ENCODE measurements around the gene PKLR. TPM values are rescaled to one million over a fixed set of nuclear protein-coding genes. Genes with fewer than 3 reads are reported as not detected.
A peak's percentile ranks its signal among the peaks of the same experiment; 100 is the strongest.

Gene PKLR
- total and polyA plus RNA-seq, 2 donors (not counting 1 experiment from before 2014, with no cell fraction given): not detected

DNA sequence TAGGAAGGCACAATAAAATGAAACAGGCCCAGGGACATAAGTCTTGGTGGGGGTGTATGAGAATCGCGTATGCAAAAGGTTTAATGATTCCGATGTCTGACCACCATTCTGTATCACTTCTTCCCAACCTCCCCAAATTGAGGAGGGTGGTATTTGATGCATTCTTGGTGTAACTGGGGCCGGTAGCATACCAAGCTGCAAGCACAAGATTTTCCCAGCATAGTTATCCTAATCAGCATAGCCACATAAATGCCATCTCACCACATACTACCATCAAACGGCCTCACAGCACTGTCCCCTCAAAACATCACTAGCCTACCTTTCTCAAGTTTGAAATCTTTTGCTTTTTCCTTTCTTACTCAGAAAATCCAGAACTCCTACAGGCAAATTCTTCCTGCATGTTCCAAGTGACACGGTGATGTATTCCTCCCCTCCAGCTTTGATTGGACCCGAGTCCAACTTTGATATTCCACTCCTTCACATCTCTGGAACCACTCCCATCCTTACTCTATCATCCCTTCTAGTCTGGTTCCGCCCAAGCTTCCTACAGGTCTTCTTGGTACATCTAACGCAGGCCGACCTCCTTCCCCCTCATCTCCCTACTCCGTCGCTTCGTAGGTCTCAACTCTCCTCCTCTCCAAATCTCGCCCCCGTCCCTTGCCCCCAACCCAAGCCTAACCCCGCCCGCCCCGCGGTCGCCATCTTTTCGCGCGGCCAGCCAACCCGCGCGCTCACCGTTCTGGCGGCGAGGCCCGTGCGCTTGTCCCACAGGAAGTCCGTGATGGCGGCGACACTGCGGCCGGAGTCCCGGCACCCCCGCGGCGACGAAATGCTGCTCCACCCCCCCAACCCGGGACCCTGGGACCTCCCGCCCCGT is 28.5 kb downstream of the PKLR start:
- Histone ChIP-seq H4K20me1 (ENCODE audit: control insufficient read depth, insufficient read depth, low read length, poor library complexity, severe bottlenecking) (peaks cover 30% of the 10 kb centered on the region), H3K9ac (ENCODE audit: low read length) (peak overlapping the region; percentile 94), H2AFZ (ENCODE audit: insufficient read depth, low read depth, low read length, poor library complexity, severe bottlenecking) (peak overlapping the region; percentile 85), H3K79me2 (ENCODE audit: control insufficient read depth, insufficient read depth, low read length) (peaks cover 33% of the 10 kb centered on the region), H3K4me1 (ENCODE audit: control insufficient read depth in 2 of 2, insufficient read depth in 2 of 2, low read length in 2 of 2) (peaks cover 22 to 34% of the 10 kb centered on the region in 2 donors), H3K9me3 (ENCODE audit: control extremely low read depth in 1 of 3, control insufficient read depth in 2 of 3, insufficient read depth in 1 of 3, low read length in 2 of 3) (no peaks in the 10 kb centered on the region), H3K4me2 (replicated peaks; ENCODE audit: low read depth, low read length, poor library complexity, severe bottlenecking) (peak overlapping the region; percentile 79), H3K27ac (ENCODE audit: low read length in 2 of 2) (peak overlapping the region; percentile 68 to 89), H3K27me3 (replicated peaks in 1 of 4; ENCODE audit: control extremely low read depth in 1 of 4, control insufficient read depth in 3 of 4, insufficient read depth in 4 of 4, low read length in 3 of 4) (no peaks in the 10 kb centered on the region), H3K36me3 (replicated peaks in 1 of 2; ENCODE audit: control extremely low read depth in 1 of 2, control insufficient read depth in 1 of 2, extremely low read depth in 1 of 2, insufficient read depth in 2 of 2, low read length in 1 of 2) (peaks cover 0 to 35% of the 10 kb centered on the region in 2 experiments), H3K4me3 (ENCODE audit: control extremely low read depth in 1 of 5, extremely low read depth in 1 of 5, insufficient read depth in 1 of 5, low read depth in 2 of 5, low read length in 4 of 5) (peak overlapping the region; percentile 73 to 93 (median 80))
- DNase-seq (no peak), ATAC-seq (ENCODE audit: low read depth) (peak; percentile 18)
- CTCF ChIA-PET: interaction anchor here (1.0 to 1.9 kb wide), 7 partner anchors 11 to 51 kb away, joined by 3 to 17 read pairs (median 6); partner anchors contain the start of genes FDPS and SCAMP3
- POLR2A ChIA-PET: interaction anchor here (0.6 to 2.3 kb wide), 10 partner anchors 11 to 1282 kb away, joined by 3 to 18 read pairs (median 5); partner anchors contain the start of genes ENTREP3, FDPS, RPS27 and RUSC1
- no peaks in the 10 kb centered on the region for H3K27me3 Mint-ChIP-seq
- peak overlapping the region; percentile 99 for H3K4me3 Mint-ChIP-seq
- H3K27ac Mint-ChIP-seq: peak overlapping the region; percentile 99
- WGBS (ENCODE audit: insufficient coverage): under 1% methylated on average over 40 of the region's 44 CpGs
- TF ChIP-seq, protein P1, sequence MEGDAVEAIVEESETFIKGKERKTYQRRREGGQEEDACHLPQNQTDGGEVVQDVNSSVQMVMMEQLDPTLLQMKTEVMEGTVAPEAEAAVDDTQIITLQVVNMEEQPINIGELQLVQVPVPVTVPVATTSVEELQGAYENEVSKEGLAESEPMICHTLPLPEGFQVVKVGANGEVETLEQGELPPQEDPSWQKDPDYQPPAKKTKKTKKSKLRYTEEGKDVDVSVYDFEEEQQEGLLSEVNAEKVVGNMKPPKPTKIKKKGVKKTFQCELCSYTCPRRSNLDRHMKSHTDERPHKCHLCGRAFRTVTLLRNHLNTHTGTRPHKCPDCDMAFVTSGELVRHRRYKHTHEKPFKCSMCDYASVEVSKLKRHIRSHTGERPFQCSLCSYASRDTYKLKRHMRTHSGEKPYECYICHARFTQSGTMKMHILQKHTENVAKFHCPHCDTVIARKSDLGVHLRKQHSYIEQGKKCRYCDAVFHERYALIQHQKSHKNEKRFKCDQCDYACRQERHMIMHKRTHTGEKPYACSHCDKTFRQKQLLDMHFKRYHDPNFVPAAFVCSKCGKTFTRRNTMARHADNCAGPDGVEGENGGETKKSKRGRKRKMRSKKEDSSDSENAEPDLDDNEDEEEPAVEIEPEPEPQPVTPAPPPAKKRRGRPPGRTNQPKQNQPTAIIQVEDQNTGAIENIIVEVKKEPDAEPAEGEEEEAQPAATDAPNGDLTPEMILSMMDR (IDR thresholded peaks at IDR 0.05): no peak
- no peak for TF ChIP-seq EZH2 (IDR thresholded peaks at IDR 0.05; ENCODE audit: borderline replicate concordance, insufficient read depth, low read depth, low read length, poor library complexity, severe bottlenecking)
- intact Hi-C loops (cut with micrococcal nuclease): loop anchor here (1.0 to 5.0 kb wide), 4 partner anchors 10 to 780 kb away; partner anchors contain the start of genes FDPS, LAMTOR2, SCAMP3 and UBQLN4
- peaks cover 37% of the 10 kb centered on the region for H3K4me1 Mint-ChIP-seq
- H3K9me3 Mint-ChIP-seq (ENCODE audit: insufficient read depth): no peaks in the 10 kb centered on the region

- intact Hi-C loops (cut with micrococcal nuclease): no loop called here
- no peak overlapping the region for H3K27ac Mint-ChIP-seq
These were observed 31.9 kb downstream of the PKLR start for GRCh38 chr1:155269381-155269780.

More at GRCh38 chr1:155269381-155269780, 31.9 kb downstream of the PKLR start:
- H3K4me3 ChIP-seq (ENCODE audit: control extremely low read depth in 1 of 5, extremely low read depth in 1 of 5, insufficient read depth in 1 of 5, low read depth in 2 of 5, low read length in 4 of 5): no peak overlapping the region
- peaks cover 11 to 20% of the 10 kb centered on the region in 2 donors for H3K4me1 ChIP-seq (ENCODE audit: control insufficient read depth in 2 of 2, insufficient read depth in 2 of 2, low read length in 2 of 2)
- TF ChIP-seq, protein P1 (IDR thresholded peaks at IDR 0.05): no peak
- TF ChIP-seq EZH2 (IDR thresholded peaks at IDR 0.05; ENCODE audit: borderline replicate concordance, insufficient read depth, low read depth, low read length, poor library complexity, severe bottlenecking): no peak
- ATAC-seq (ENCODE audit: low read depth) (no peak), DNase-seq (no peak)
- Mint-ChIP-seq H3K9me3 (ENCODE audit: insufficient read depth) (no peaks in the 10 kb centered on the region), H3K4me3 (no peak overlapping the region), H3K27me3 (no peaks in the 10 kb centered on the region), H3K4me1 (peaks cover 24% of the 10 kb centered on the region)
- ChIA-PET POLR2A (no interaction called here), CTCF (interaction anchor here (1.2 kb wide), 1 partner anchor 22 kb away, joined by 3 read pairs; no protein-coding TSS in a partner anchor)
- no peaks in the 10 kb centered on the region for H3K9me3 ChIP-seq (ENCODE audit: control extremely low read depth in 1 of 3, control insufficient read depth in 2 of 3, insufficient read depth in 1 of 3, low read length in 2 of 3)
- peaks cover 33% of the 10 kb centered on the region for H3K79me2 ChIP-seq (ENCODE audit: control insufficient read depth, insufficient read depth, low read length)
- 99% methylated on average over 17 of the region's 21 CpGs for WGBS (ENCODE audit: insufficient coverage)
- no peak overlapping the region for H3K9ac ChIP-seq (ENCODE audit: low read length)
- H2AFZ ChIP-seq (ENCODE audit: insufficient read depth, low read depth, low read length, poor library complexity, severe bottlenecking): no peak overlapping the region
- no peaks in the 10 kb centered on the region for H3K27me3 ChIP-seq (replicated peaks in 1 of 4; ENCODE audit: control extremely low read depth in 1 of 4, control insufficient read depth in 3 of 4, insufficient read depth in 4 of 4, low read length in 3 of 4)
- H3K27ac ChIP-seq (ENCODE audit: low read length in 2 of 2): no peak overlapping the region
- H4K20me1 ChIP-seq (ENCODE audit: control insufficient read depth, insufficient read depth, low read length, poor library complexity, severe bottlenecking): peaks cover 30% of the 10 kb centered on the region
- no peak overlapping the region for H3K4me2 ChIP-seq (replicated peaks; ENCODE audit: low read depth, low read length, poor library complexity, severe bottlenecking)
- H3K36me3 ChIP-seq (replicated peaks in 1 of 2; ENCODE audit: control extremely low read depth in 1 of 2, control insufficient read depth in 1 of 2, extremely low read depth in 1 of 2, insufficient read depth in 2 of 2, low read length in 1 of 2): peaks cover 2 to 58% of the 10 kb centered on the region in 2 experiments

Data from B cell (primary cell).